ENCODE measurements around the gene BBOX1. TPM values are rescaled to one million over a fixed set of nuclear protein-coding genes. Genes with fewer than 3 reads are reported as not detected.
"Not testable (repeated sequence)": the region's sequence is repeated elsewhere in the genome, so short reads cannot be mapped to it uniquely, and the experiment has no call there.

BBOX1 gene
- total RNA-seq, 1 donor from 2014 or later = not detected

- Mint-ChIP-seq H3K36me3 (ENCODE audit: low read depth) (no peaks in the 10 kb centered on the region), H3K9me3 (no peaks in the 10 kb centered on the region), H3K27me3 (ENCODE audit: low read depth) (no peaks in the 10 kb centered on the region), H3K4me1 (ENCODE audit: low read depth) (no peaks in the 10 kb centered on the region), H3K4me3 (ENCODE audit: low read depth) (no peak overlapping the region), H3K27ac (no peak overlapping the region)
- DNase-seq (ENCODE audit: low spot score) = no peak
- intact Hi-C loops (cut with micrococcal nuclease) = no loop called here
Observed at GRCh38 chr11:27124514-27125264, 84.1 kb downstream of the BBOX1 start.

GRCh38 chr11:27129686-27130085, 89.1 kb downstream of the BBOX1 start:
- H3K4me1 Mint-ChIP-seq (ENCODE audit: low read depth) = no peaks in the 10 kb centered on the region
- intact Hi-C loops (cut with micrococcal nuclease) = no loop called here
- no peak overlapping the region for H3K27ac Mint-ChIP-seq
- peaks cover under 1% of the 10 kb centered on the region for H3K9me3 Mint-ChIP-seq
- no peaks in the 10 kb centered on the region for H3K27me3 Mint-ChIP-seq (ENCODE audit: low read depth)
- no peaks in the 10 kb centered on the region for H3K36me3 Mint-ChIP-seq (ENCODE audit: low read depth)
- DNase-seq (ENCODE audit: low spot score) = no peak
- H3K4me3 Mint-ChIP-seq (ENCODE audit: low read depth) = no peak overlapping the region

DNA sequence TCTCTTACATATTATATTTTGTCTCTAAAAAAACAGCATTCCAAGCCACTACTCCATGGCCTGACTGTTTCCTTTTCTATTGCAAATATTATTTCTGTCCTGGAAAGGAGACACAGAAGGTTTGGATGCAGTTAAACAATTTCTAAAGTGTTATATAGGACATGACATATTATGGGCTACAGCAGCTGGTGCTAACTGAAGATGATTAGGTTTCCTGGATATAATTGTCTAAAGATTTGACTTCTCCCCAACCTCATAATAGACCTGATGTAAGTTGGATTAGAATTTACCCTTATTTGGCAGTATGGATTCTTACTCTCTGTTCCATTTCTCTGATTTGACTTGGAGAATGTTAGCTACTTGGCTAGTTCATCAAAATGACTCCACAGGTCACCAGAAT, 90.2 kb downstream of the BBOX1 start:
- intact Hi-C loops (cut with micrococcal nuclease) = no loop called here
- H3K4me1 Mint-ChIP-seq (ENCODE audit: low read depth) = no peaks in the 10 kb centered on the region
- no peak overlapping the region for H3K27ac Mint-ChIP-seq
- peaks cover 5% of the 10 kb centered on the region for H3K9me3 Mint-ChIP-seq
- no peak for DNase-seq (ENCODE audit: low spot score)
- no peaks in the 10 kb centered on the region for H3K27me3 Mint-ChIP-seq (ENCODE audit: low read depth)
- no peaks in the 10 kb centered on the region for H3K36me3 Mint-ChIP-seq (ENCODE audit: low read depth)
- H3K4me3 Mint-ChIP-seq (ENCODE audit: low read depth) = no peak overlapping the region

DNA sequence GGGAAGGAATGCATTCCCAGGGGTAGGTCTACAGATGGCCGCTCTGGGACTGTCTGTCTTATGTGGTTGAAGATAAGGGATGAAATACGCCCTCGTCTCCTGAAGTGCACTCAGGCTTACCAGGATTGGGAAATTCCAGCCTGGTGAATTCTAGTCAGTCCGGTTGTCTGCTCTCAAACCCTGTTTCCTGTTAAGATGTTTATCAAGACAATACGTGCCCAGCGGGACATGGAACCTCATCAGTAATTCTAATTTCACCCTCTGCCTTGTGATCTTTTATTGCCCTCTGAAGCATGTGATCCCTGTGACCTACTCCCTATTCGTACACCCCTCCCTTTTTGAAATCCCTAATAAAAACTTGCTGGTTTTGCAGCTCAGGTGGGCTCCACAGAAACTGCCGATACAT, 95.3 kb downstream of the BBOX1 start:
- intact Hi-C loops (cut with micrococcal nuclease); H3K27me3 Mint-ChIP-seq (ENCODE audit: low read depth); DNase-seq (ENCODE audit: low spot score); H3K4me1 Mint-ChIP-seq (ENCODE audit: low read depth); H3K4me3 Mint-ChIP-seq (ENCODE audit: low read depth); H3K27ac Mint-ChIP-seq; H3K36me3 Mint-ChIP-seq (ENCODE audit: low read depth): not testable (repeated sequence)
- H3K9me3 Mint-ChIP-seq = peaks cover 14% of the 10 kb centered on the region

DNA sequence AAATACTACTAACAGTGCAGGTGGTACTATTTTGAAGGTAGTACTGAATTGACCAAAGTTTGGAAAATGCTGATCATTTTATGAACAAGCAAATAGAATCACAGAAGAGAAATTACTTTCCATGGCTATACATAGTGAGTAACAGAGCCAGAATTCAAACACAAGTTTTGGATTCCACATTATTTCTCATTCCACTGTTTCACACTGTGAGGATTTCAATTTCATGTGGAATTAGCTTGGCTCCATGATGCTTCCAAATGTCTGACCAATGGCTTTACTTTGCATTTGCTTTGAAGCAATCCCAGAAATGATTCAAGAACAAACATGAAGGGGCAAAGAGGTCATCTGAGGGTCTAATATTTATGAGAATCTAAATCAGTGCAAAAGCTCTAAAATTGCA, 98.1 kb downstream of the BBOX1 start:
- Mint-ChIP-seq H3K4me1 (ENCODE audit: low read depth) (no peaks in the 10 kb centered on the region), H3K9me3 (peaks cover 27% of the 10 kb centered on the region)
- intact Hi-C loops (cut with micrococcal nuclease) = no loop called here

DNA sequence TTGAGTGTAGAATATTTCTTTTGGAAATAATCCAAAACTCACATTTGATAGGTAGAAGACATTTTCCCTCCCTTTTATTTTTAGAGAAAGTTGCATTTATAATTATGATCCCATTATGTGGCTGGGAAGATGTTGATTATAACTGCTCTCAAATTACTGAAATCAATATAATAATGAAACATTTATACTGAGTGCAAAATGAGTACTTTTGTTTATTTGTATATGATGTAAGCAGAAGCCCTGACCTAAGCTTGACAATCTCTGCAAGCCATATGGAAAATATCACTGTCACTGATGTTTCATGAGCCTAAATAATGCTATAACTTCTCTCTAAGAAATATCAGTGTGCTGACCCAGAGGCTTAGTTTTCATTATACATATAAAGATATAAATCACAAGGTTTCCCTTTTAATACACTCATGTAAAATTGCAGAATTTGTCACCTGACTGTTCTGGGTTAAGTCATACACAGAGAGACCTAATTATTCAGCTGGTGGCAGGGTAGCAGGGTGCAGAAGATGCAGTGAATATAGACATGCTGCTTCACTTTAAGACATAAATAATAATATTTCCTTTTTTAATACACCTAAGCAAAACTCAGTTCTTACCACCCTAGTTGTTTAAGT, 99.2 kb downstream of the BBOX1 start:
- no peak overlapping the region for H3K27ac Mint-ChIP-seq
- no peaks in the 10 kb centered on the region for H3K4me1 Mint-ChIP-seq (ENCODE audit: low read depth)
- no peaks in the 10 kb centered on the region for H3K27me3 Mint-ChIP-seq (ENCODE audit: low read depth)
- peaks cover 25% of the 10 kb centered on the region for H3K9me3 Mint-ChIP-seq
- no peak for DNase-seq (ENCODE audit: low spot score)
- H3K36me3 Mint-ChIP-seq (ENCODE audit: low read depth) = no peaks in the 10 kb centered on the region
- intact Hi-C loops (cut with micrococcal nuclease) = no loop called here
- no peak overlapping the region for H3K4me3 Mint-ChIP-seq (ENCODE audit: low read depth)

More for the DNA sequence above, 98.1 kb downstream of the BBOX1 start:
- Mint-ChIP-seq H3K36me3 (ENCODE audit: low read depth) (no peaks in the 10 kb centered on the region), H3K27me3 (ENCODE audit: low read depth) (no peaks in the 10 kb centered on the region), H3K27ac (no peak overlapping the region), H3K4me3 (ENCODE audit: low read depth) (no peak overlapping the region)
- no peak for DNase-seq (ENCODE audit: low spot score)

- Mint-ChIP-seq H3K4me1 (ENCODE audit: low read depth) (no peaks in the 10 kb centered on the region), H3K36me3 (ENCODE audit: low read depth) (no peaks in the 10 kb centered on the region)
Observed at GRCh38 chr11:27141576-27141975, 101.0 kb downstream of the BBOX1 start.

GRCh38 chr11:27147916-27148315, 107.3 kb downstream of the BBOX1 start:
- H3K4me3 Mint-ChIP-seq (ENCODE audit: low read depth) = no peak overlapping the region
- intact Hi-C loops (cut with micrococcal nuclease) = no loop called here
- H3K9me3 Mint-ChIP-seq = no peaks in the 10 kb centered on the region
- no peaks in the 10 kb centered on the region for H3K27me3 Mint-ChIP-seq (ENCODE audit: low read depth)
- DNase-seq (ENCODE audit: low spot score) = no peak
- H3K4me1 Mint-ChIP-seq (ENCODE audit: low read depth) = no peaks in the 10 kb centered on the region
- H3K36me3 Mint-ChIP-seq (ENCODE audit: low read depth) = no peaks in the 10 kb centered on the region
- no peak overlapping the region for H3K27ac Mint-ChIP-seq

More at GRCh38 chr11:27141576-27141975, 101.0 kb downstream of the BBOX1 start:
- Mint-ChIP-seq H3K27me3 (ENCODE audit: low read depth) (no peaks in the 10 kb centered on the region), H3K27ac (no peak overlapping the region), H3K9me3 (peaks cover 16% of the 10 kb centered on the region), H3K4me3 (ENCODE audit: low read depth) (no peak overlapping the region)
- intact Hi-C loops (cut with micrococcal nuclease) = no loop called here
- DNase-seq (ENCODE audit: low spot score) = no peak

GRCh38 chr11:27148506-27148905, 107.9 kb downstream of the BBOX1 start:
- intact Hi-C loops (cut with micrococcal nuclease) = no loop called here
- H3K4me1 Mint-ChIP-seq (ENCODE audit: low read depth) = no peaks in the 10 kb centered on the region
- no peaks in the 10 kb centered on the region for H3K36me3 Mint-ChIP-seq (ENCODE audit: low read depth)
- no peak overlapping the region for H3K4me3 Mint-ChIP-seq (ENCODE audit: low read depth)
- DNase-seq (ENCODE audit: low spot score) = no peak
- H3K27ac Mint-ChIP-seq = no peak overlapping the region
- no peaks in the 10 kb centered on the region for H3K9me3 Mint-ChIP-seq
- H3K27me3 Mint-ChIP-seq (ENCODE audit: low read depth) = no peaks in the 10 kb centered on the region

DNA sequence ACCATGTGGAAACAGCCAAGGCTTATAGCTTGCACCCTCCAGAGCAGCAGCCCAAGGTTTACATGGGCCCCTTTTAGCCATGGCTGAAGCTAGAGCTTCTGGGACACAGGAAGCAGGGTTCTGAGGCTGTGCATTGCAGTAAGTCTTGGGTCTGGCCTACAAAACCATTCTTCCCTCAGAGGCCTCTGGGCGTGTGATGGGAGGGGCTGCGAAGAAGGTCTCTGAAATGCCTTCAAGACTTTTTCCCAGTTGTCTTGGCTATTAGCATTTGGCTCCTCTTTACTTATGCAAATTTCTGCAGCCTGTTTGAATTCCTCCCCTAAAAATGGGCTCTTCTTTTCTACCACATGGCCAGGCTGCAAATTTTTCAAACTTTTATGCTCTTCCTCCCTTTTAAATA, 109.5 kb downstream of the BBOX1 start:
- no peak for DNase-seq (ENCODE audit: low spot score)
- Mint-ChIP-seq H3K27ac (no peak overlapping the region), H3K9me3 (no peaks in the 10 kb centered on the region), H3K36me3 (ENCODE audit: low read depth) (no peaks in the 10 kb centered on the region), H3K4me3 (ENCODE audit: low read depth) (no peak overlapping the region), H3K4me1 (ENCODE audit: low read depth) (no peaks in the 10 kb centered on the region), H3K27me3 (ENCODE audit: low read depth) (no peaks in the 10 kb centered on the region)
- intact Hi-C loops (cut with micrococcal nuclease) = loop anchor here (10.0 kb wide), 1 partner anchor 865 kb away; no protein-coding TSS in a partner anchor

- intact Hi-C loops (cut with micrococcal nuclease) = loop anchor here (10.0 kb wide), 1 partner anchor 868 kb away; no protein-coding TSS in a partner anchor
- no peaks in the 10 kb centered on the region for H3K36me3 Mint-ChIP-seq (ENCODE audit: low read depth)
- no peaks in the 10 kb centered on the region for H3K4me1 Mint-ChIP-seq (ENCODE audit: low read depth)
- H3K9me3 Mint-ChIP-seq = no peaks in the 10 kb centered on the region
- no peak overlapping the region for H3K27ac Mint-ChIP-seq
- no peaks in the 10 kb centered on the region for H3K27me3 Mint-ChIP-seq (ENCODE audit: low read depth)
- no peak overlapping the region for H3K4me3 Mint-ChIP-seq (ENCODE audit: low read depth)
- DNase-seq (ENCODE audit: low spot score) = no peak
Observed at GRCh38 chr11:27153136-27153535, 112.5 kb downstream of the BBOX1 start.

- no peaks in the 10 kb centered on the region for H3K27me3 Mint-ChIP-seq (ENCODE audit: low read depth)
- DNase-seq (ENCODE audit: low spot score) = no peak
- no peak overlapping the region for H3K4me3 Mint-ChIP-seq (ENCODE audit: low read depth)
- H3K9me3 Mint-ChIP-seq = no peaks in the 10 kb centered on the region
- no peak overlapping the region for H3K27ac Mint-ChIP-seq
- no peaks in the 10 kb centered on the region for H3K36me3 Mint-ChIP-seq (ENCODE audit: low read depth)
- intact Hi-C loops (cut with micrococcal nuclease) = loop anchor here (2.0 to 10.0 kb wide), 2 partner anchors 404 to 874 kb away; no protein-coding TSS in a partner anchor
- H3K4me1 Mint-ChIP-seq (ENCODE audit: low read depth) = no peaks in the 10 kb centered on the region
Observed at GRCh38 chr11:27158456-27159334, 118.1 kb downstream of the BBOX1 start.
